NCI-H1930 (cell line): ENCODE data around the gene ZNF516.

ENCODE experiments used
- DNase-seq, 2 experiments: peaks; one replicate each; lab custom pipeline; 2025; lab: John Stamatoyannopoulos, UW

Gene ZNF516

DNA sequence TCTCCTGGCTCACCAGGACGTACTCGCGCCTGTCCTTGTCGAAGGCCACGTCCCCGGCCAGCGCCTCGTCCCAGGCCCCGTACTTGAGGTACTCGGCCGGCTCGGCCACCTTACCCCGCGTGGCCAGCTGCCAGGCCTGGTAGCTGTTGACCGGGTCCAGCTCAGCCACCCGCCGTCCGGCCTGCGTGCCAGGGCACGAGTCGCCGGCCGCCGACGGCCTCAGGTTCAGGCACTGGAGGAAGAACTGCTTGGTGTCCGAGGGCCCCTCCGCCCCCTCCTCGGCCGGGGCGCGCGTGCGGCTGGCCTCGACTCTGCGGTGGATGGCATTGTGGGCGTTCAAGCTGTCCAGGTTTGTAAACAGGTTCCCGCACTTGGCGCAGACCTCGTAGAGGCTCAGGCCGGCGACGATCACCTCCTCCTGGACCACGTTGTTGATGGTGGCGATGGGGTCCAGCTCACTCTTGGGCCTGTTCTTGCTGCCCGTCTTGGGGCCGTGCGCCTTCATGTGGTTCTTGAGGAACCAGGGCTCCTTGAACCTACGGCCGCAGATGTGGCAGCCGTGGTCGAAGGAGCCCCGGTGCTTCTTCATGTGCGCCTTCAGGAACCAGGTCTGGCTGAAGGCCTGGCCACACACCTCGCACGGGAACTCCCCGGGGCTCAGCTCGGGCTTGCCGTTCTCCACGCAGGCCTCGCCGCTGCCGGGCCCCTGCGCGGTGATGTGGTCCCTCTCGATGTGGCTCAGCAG, 53.2 kb downstream of the ZNF516 start:
- DNase-seq = no peak

DNA sequence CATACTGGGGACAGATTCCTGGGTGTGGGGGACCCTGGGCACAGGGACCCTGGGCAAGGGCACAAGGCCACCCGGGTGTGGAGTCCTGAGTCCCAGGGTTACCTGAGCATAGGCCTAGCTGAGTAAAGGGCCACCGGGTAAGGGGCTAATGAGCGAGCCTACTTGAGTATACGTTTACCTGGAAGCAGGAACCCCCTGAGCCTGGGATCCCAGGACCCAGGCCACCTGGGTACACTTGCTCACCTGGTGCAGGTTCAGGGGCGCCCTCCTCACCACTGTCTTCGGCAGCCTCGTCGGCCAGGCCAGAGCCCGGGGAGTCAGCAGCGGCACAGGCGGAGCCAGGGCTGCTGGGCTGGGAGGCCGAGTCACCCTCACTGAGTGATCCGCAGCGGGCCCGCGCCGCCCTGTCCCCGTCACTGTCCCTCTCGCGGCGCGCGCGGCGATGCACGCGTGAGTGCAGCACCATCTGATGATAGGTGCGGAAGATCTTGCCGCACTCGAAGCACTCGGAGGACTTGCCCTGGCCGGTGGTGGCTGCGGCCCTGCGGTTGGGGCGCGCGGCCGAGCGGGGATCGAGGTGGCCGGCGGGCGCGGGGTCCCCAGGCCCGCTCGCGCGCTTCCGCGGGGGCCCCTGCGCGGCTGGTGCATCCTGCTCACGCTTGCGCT, 53.9 kb downstream of the ZNF516 start:
- no peak for DNase-seq

DNA sequence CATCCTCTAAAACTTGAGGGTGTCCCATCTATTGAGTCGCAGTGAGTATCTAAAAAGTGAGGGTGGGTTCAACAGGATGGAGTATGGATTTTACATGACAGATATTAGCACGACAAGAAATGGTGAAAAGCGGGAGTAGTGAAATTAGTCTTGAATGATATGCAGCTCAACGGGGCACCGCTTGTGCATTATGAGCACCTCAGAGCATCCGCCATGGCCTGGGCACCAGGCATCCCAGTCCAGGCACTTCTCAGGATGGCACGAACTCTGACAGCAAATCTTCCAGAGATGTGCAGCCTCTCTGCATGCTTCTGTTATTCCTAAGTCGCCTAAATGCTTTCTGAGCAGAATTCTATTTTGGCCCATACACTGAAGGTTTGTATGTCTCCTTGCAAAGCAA, 57.1 kb downstream of the ZNF516 start:
- no peak for DNase-seq

DNA sequence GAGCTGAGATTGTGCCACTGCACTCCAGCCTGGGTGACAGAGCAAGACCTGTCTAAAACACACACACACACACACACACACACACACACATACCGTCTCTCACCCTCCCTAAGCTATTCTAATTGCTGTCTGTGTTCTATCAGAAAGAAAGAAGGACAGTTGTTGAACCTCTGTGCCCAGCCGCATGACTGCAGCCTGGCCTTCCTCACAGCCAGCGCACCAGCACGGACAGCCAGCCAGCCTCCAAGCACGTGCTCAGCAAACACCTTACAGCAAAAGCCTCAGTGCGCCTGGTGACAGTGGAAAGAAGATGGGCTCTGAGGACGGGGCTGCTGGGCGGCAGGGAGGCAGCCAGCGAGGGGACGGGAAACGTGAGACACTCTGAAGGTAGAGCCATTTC, 58.0 kb downstream of the ZNF516 start:
- DNase-seq = no peak

DNA sequence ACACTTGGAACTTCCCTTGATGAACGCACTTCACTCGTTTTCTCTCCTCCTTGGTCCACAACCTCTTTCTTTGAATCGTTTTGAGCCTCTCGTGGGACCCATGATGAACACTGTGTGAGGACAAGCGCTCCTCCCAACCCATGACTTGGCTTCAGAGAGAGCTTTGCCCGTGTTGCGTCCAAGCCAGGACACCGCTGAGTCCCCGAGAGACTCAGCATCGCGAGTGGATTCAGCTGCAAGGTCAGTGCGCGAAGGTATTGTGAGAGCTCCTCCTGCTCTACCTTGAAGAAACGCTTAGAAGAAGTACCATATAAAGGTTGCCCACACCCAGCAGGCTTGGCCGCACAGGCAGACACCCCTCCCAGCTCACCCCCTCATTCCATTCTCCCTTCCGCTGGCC, 58.7 kb downstream of the ZNF516 start:
- no peak for DNase-seq

DNA sequence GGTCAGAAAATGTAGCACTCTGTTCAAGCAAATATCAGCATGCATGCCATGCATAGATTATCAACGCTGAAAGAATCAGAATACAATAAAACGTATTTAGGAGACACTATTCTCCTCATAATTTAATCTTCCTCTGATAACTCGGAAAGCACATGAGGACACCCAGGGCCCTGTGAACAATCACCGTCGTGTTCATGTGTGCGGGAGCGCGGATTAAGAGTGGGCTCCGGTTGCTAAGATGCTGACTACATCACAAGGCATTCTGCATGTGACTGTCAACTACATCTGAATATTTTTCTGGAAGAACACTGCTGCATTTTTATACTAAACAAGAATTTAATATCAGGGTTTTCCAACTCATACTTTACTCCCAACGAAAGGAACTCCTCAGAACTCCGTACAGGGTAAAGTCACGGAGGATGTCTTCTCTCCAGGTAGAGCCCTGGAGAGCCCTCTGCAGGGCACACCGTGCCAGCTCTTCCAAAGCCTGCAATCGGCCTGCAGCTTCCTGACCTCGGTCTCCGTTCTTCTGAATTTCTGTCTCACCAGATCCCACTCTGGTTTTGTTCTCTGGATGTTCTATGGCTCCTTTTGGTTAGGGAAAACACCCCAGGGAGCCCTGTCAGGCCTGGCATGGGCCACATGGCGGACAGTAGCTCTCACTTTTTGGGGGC, 59.6 kb downstream of the ZNF516 start:
- no peak for DNase-seq

DNA sequence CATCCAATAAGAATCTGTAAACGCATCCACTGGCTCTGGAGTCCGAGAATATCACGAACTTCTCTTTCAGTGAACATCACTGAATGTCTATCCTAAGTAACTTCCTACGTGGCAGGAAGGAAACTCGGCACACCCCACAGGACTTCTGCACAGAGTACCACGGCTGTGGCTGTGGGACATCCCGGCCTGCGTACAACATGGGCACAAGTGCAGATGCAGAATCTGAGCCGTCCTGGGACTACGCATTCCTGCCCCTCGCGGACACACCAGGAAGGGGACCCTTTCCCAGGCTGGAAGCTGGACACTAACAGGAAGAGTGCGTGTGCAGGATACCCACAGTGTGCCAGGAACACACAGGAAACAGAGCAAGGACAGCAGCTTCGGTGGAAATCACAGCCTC, 60.6 kb downstream of the ZNF516 start:
- DNase-seq = no peak

DNA sequence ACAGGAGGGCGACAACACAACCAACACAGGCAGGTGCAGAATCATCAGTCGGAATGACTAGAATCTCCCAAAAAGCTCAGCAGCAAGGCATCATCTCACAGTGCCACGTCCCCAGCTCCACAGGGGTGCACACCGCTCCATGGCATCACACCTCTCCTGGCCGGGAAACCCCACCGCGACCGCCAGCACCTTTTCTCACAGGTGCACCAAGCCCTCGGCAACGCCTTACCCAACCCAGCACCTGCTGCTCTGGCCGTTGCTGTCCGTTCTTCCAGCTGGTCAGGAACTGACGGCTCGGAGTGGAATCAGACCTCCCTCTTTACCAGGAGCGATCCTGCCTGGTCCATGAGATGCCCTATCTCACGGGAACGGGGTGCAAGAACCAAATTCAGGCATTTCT, 61.3 kb downstream of the ZNF516 start:
- no peak for DNase-seq

DNA sequence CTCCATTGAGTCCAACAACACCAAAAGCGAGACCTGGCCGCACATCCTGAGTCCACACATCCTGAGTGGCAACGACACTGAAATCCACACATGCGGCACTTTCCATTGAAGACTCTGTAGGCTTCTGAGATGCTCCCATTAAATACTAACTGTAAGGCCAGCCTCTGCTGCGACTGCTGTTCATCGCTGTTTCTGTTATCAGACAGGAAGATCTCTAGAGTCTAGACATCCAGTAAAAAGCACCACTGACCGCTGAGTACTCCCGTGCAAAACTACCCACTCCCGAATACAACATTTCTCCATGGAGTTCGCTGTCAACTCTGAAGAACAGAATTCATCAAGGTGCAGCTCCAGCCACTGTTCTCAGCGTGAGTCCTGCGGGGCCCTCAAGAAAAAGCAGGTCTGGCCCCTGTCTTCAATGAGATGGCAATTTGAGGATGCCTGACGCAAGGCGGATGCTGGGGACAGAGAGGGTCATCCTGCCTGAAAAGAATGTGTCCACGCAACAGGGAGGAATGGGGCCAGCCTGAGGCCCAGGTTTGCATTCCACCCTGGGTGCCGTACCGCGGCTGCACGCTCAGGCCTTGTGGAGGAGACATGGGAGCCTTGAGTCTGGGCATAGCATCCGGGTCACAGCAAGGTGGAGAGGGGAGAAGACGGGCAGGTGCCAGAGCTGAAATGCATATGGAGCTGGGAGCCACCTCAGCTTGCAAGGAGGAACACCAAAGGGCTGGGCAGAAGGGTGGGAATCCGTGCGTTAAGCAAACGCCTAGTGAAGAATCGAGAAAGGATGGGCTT, 61.9 kb downstream of the ZNF516 start:
- no peak for DNase-seq

DNA sequence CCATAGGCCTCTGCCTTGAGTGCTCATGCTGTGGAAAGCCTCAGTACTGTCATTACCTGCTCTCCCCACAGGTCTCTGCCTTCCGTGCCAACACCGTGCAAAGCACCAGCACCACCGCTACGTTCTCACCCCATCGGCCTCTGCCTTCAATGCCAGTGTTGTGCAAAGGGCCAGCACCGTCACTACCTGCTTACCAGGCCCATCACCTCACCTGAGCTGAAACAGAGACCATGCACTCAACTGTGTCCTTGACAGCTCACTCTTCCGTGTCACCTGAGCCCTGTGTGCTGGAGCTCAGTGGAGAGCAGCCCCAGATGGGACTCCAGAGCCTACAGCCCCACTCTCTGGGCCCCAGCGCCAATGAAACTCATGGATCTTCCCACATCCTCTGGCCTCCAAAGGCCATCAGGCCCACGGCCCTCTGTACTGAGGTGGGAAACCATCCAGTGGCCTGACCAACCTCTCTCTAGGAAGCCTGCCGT, 62.7 kb downstream of the ZNF516 start:
- DNase-seq = no peak

DNA sequence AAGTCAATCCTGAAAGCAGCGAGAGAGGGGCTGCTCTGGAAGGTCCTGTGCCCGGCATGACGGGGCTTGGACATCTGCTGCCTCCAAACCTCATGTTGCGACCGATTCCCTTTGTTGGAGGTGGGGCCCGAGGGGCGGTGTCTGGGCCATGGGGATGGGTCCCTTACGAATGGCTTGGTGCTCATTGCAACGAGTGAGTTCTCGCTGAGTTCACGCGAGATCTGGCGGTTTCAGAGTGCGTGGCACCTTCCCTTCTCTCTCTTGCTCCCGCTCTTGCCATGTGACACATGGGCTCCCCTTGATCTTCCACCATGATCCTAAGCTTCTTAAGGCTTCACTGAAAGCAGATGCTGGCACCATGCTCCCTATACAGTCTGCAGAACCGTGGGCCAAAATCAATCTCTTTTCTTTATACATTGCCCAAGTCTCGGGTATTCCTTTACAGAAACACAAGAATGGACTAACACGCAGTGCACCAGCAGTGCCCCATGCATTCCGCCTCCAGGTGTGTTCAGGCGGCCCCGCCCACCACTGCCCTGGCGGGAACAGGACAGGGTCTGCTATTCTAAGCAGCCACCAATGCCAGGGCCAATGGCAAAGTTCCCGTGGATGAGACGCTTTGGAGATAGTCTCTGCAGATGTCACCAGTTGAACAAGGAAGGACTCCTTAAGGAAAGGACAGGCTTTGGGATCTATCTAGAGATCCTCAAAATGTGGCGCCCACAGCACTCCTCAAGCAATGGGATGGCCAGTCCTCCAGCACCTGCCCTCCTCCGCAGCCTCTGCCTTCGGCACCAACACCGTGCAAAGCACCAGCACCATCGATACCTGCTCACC, 63.4 kb downstream of the ZNF516 start:
- DNase-seq = no peak

DNA sequence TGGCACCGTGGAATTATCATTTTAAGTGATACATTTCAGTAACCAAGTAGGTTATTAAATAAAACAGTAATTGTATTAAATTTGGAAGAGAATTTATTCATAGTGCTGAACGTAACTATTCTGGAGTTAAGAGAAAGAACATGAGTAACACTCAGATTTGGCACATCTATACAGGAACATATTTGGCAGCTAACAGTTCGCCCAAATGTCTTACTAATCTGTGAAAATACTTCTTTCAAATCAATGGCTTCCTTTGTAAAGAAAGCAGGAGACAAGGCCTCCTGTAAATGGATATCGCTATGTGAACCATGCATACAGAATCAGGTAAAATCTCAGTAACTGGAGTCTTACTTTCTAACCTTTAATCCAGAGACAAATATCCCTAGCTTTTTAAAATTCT, 64.4 kb downstream of the ZNF516 start:
- no peak for DNase-seq

DNA sequence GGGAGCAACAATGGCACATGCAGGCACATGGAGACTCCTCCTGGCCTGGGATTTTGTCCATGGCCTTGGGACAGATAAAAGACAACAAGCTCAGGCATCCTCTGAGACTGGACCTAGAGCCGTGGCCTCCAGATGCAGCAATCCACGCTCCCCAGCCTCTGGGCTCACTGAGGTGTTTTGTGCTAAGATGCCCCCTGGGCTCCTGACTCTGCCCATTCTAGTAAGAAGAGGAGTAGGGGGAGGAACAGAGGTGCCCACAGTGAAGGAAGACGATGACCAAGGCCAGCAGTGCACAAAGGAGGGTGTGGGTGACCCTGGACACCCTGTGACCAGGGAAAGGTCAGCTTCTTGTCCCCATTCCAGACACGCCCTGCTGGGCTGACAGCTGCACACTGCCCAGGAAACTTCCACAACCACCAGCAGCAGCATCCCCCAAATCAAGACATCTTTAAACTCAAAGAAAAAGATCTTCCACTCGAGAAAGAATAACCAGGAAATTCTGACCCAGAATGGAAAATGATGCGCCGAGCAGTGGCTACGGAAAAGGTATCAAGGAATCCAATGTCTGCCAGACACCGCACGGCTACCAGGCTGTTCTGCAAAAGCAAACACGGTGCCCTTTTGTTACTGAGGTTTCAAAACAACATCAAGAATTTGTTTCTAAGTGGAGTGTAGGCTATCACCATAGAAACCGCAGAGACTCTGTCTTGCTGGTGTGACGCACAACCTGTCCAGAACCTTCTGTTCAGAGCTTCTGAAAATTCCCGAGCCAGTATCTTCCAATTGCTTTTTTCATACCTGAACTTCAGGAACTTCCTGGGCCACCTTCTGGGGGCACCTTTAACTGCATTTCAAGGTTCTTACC, 65.5 kb downstream of the ZNF516 start:
- no peak for DNase-seq

DNA sequence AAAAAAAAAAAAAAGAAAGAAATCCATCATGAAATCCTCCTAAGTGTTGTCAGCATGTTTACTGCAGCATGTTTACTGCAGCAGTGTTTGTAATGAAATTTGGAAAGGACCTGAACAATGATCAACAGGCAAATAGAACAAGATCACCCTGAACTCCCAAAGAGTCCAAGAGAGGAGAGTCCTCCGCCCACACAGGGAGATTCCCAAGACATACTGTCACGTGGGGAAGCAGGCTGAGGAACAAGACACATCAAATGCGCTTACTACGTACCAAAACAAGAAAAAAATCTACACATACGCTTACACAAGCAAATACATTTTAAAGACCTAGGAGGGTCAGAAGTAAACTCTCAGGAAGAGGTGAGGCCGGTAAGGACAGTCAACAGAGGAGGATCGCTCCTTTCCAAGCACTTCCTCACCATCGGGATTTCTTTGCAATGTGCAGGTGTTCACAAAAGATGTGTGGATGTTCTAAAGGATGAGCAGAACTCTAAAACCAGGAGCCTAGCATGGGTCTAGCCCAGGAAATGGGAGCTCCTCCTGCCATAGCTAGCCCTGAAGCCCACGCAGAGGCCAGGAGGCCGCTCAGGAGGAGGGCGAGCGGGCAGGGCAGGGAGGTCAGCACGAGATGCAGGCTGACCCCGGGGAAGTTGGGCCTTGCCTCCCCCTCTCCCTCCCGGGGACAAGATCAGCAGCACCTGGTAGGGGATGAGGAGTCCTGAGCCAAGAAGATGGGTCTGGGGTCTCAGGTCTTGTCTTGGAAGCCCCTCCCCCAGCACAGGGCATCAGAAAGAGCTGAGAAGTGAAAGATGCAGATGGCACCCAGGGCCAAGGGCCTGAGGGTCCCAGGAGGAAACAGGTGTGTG, 66.4 kb downstream of the ZNF516 start:
- DNase-seq = no peak

DNA sequence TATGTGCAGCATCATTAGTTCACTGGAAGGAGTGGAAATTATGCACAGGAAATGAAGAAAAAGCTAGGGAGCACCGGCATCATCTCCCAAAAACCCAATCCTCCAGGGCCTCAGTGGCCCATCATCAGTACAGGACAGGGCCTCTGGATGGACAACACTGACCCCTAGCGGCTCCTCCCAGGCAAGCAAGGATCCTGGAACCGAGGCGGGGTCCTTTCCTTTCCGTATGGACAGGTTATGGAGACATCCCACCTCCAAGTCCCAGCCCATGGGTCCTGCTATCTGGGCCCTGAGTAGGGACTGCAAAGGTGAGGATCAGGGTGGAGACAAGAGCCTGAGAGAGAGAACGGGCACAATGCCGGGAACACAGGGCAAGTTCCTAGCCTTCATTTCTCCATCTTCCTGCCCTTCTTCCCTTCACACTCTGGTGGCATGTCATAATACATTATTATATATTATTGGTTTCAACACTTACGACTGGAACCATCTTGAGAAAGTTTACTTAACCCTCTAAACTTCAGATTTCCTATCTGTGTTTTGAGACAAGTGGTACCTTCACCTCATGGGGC, 68.2 kb downstream of the ZNF516 start:
- no peak for DNase-seq

DNA sequence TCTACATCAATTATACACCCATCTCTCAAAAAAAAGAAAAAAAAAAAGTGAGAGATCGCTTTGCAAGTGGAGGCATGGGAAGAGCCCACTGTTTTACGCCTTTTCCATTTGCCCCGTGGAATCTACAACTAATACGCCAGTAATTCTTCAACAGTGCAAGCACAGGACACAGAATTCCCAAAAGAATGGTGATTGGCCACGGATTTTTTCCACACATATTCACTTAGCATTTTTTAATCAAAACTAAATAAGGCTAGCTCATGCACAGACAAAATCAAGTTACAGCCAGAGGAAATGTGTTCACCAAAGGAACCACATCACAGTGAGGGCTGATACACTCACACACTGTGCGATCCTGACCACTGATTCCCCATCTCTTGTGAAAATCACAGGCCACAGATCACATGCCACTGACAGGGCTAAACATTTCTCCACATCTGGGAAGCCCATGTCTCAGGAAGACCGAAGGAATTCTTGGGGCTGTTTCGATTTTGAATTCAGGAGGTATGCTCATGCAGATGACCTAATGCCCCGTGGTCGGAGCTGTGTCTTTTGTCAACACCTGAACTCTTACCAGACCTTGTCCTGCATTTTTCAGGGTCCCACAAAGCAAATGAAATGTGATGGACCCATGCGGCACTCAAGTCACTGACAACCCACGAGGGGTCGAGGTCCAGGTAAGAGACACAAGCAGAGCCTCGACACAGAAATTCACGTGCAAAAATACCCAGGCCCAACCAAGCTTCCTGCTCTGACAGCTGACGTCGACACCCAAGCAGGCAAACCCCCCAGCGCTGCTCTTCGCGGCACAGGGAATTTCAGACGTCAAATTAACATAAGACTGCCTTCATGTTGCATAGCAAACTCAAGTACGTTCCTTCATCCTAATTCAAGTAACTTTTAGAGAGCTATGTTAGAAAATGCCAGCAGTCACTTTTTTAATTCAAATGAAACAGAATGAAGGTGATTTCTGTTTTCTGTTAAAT, 69.6 kb downstream of the ZNF516 start:
- DNase-seq = no peak

DNA sequence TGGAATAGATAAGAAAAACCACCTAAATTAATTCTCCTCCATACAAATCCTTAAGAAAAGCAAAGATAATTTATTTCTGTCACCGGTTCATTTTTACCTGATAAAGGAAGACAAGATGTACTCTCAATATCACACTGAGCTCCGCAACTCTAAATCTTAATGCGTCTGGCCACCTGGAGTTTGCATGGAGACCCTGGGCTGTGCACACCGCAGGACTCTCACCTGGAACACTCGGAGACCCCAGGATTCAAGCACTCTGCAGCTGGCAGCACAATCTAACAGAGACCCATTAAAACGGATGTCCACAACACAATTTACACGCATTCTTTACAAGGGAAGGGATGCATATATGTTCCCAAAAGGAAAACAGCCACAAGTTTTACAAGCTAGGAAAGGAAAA, 72.2 kb downstream of the ZNF516 start:
- no peak for DNase-seq

DNA sequence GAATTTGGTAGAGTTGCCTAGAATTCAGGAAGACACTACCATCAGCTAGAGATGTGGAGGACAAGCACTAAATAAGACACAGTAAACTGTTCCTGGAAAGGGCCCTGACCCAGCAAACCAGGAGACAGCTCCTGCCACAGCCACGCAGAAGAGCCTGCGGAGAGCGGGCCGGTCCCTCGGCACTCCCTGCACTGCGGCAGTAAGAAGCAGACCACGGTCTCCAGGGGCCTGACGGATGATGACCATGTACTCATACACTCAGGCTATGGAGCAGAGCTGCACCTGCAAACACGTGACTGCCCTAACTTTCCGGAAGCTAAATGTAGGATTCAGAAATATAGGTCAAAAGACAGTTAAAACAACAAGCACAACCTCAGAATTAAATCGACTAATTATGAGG, 72.9 kb downstream of the ZNF516 start:
- DNase-seq = no peak
